ENCODE measurements around the gene USP2. TPM values are rescaled to one million over a fixed set of nuclear protein-coding genes. Genes with fewer than 3 reads are reported as not detected.

Gene USP2
- total RNA-seq, 1 experiment from 2014 or later, result 15.4 TPM

Small RNA genes within 50 kb of the gene (small RNA-seq; reads per million reads assigned to genes)
- gene AP003396.4 (not detected), gene RF01225 (not detected)

Other genes starting within 250 kb of the USP2 start
- gene ABCG4, start 232.6 kb downstream of the USP2 start, total RNA-seq (2014; rRNA removed; shearing (Covaris generic); ENCODE audit: low replicate concordance), result not detected in 2 replicates
- gene NLRX1, start 213.0 kb downstream of the USP2 start, total RNA-seq (2014; rRNA removed; shearing (Covaris generic); ENCODE audit: low replicate concordance), result 2.7 and 7.5 TPM in 2 replicates
- not detected in 2 replicates for gene NHERF4, start 196.2 kb downstream of the USP2 start, total RNA-seq (2014; rRNA removed; shearing (Covaris generic); ENCODE audit: low replicate concordance)
- gene CBL, start 175.4 kb downstream of the USP2 start, total RNA-seq (2014; rRNA removed; shearing (Covaris generic); ENCODE audit: low replicate concordance), result 18.0 and 34.0 TPM in 2 replicates
- 2.0 and 2.1 TPM in 2 replicates for gene MCAM, start 64.6 kb downstream of the USP2 start, total RNA-seq (2014; rRNA removed; shearing (Covaris generic); ENCODE audit: low replicate concordance)
- 3.9 and 8.8 TPM in 2 replicates for gene RNF26, start 47.2 kb downstream of the USP2 start, total RNA-seq (2014; rRNA removed; shearing (Covaris generic); ENCODE audit: low replicate concordance)
- not detected in 2 replicates for gene C1QTNF5, start 40.8 kb downstream of the USP2 start, total RNA-seq (2014; rRNA removed; shearing (Covaris generic); ENCODE audit: low replicate concordance)
- gene MFRP, start 35.0 kb downstream of the USP2 start, total RNA-seq (2014; rRNA removed; shearing (Covaris generic); ENCODE audit: low replicate concordance), result not detected in 2 replicates
- not detected in 2 replicates for gene THY1, start 41.5 kb upstream of the USP2 start, total RNA-seq (2014; rRNA removed; shearing (Covaris generic); ENCODE audit: low replicate concordance)

Measured in Karpas-422 (cell line).